HL-60/S4 treated with phorbol 12-myristate 13-acetate at 8.2 ng/mL for 4 days and 3 days (cell line): ENCODE results near the gene PRPF8.

Source experiments
- in situ Hi-C: fragments of 300-500 bp; cut with MboI; formaldehyde crosslinking; loops from 2 replicates; pipeline ENCODE4 v1.15.0; 2022; ENCODE audit warnings: low sequenced_read_pairs

PRPF8 gene

DNA sequence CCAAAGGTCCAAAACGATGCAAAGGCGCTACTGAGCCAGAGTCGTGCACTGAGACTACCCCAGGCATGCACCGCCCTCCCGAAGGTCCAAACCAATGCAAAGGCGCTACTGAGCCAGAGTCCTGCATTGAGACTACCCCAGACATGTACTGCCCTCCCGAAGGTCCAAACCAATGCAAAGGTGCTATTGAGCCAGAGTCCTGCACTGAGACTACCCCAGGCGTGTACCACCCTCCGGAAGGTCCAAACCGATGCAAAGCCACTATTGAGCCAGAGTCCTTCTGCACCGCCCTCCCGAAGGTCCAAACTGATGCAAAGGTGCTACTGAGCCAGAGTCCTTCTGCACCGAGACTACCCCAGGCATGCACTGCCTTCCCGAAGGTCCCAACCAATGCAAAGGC, 83.1 kb downstream of the PRPF8 start:
- in situ Hi-C loops = no loop called here
